Neural crest cell (in vitro differentiated cells): Measurements from ENCODE around the gene C1QTNF12. TPM values are rescaled to one million over a fixed set of nuclear protein-coding genes. Genes with fewer than 3 reads are reported as not detected.

ENCODE experiments used
- DNase-seq: peaks from one replicate; pipeline ENCODE4 v3.0.0; 2021; ENCODE audit warnings: low read depth, mixed read lengths, low spot score
- H3K27ac Mint-ChIP-seq: one replicate; pipeline ENCODE4 v1.8.0; 2021; ENCODE audit warnings: mild to moderate bottlenecking, mixed read lengths; ENCODE audit not compliant: unreplicated experiment
- H3K27me3 Mint-ChIP-seq: 2 replicates; pipeline ENCODE4 v1.8.0; 2021; ENCODE audit warnings: low read depth, mild to moderate bottlenecking, mixed read lengths
- H3K36me3 Mint-ChIP-seq: 2 replicates; pipeline ENCODE4 v1.8.0; 2021; ENCODE audit warnings: low read depth, mild to moderate bottlenecking, mixed read lengths
- H3K4me1 Mint-ChIP-seq: 2 replicates; pipeline ENCODE4 v1.8.0; 2021; ENCODE audit warnings: mixed read lengths
- H3K4me3 Mint-ChIP-seq: one replicate; pipeline ENCODE4 v1.8.0; 2021; ENCODE audit warnings: mild to moderate bottlenecking, mixed read lengths
- H3K9me3 Mint-ChIP-seq: 2 replicates; pipeline ENCODE4 v1.8.0; 2021; ENCODE audit warnings: mixed read lengths
- CTCF ChIP-seq: fragments of 200-600 bp; sonication (generic); conservative IDR thresholded peaks from 2 replicates; pipeline ENCODE4 v1.5.0; 2021; ENCODE audit warnings: antibody characterized with exemption, mild to moderate bottlenecking
- total RNA-seq: library from RNA; stranded (reverse); gene quantifications from 2 replicates; pipeline ENCODE4 v1.2.1, GENCODE V29; 2021

C1QTNF12 gene
- total RNA-seq, 1 donor from 2014 or later, result 0.79 TPM

- no peaks in the 10 kb centered on the region for H3K27me3 Mint-ChIP-seq
- DNase-seq, result no peak
- H3K9me3 Mint-ChIP-seq, result no peaks in the 10 kb centered on the region
- H3K4me1 Mint-ChIP-seq, result no peaks in the 10 kb centered on the region
- H3K27ac Mint-ChIP-seq, result no peak within 1 kb of the TSS
- H3K36me3 Mint-ChIP-seq, result no peaks in the 10 kb centered on the region
- no peak within 1 kb of the TSS for H3K4me3 Mint-ChIP-seq
- TF ChIP-seq CTCF, result no peak
Measured at GRCh38 chr1:1213345-1214265, 32.9 kb downstream of the C1QTNF12 start, which contains the start of gene TNFRSF4. Gene TNFRSF4 (minus strand): TSS chr1:1214153. CDS start chr1:1214127, 26 bp downstream.

GRCh38 chr1:1212780-1213344 lies 33.7 kb downstream of the C1QTNF12 start:
- no peaks in the 10 kb centered on the region for H3K9me3 Mint-ChIP-seq
- no peak for DNase-seq
- H3K36me3 Mint-ChIP-seq, result no peaks in the 10 kb centered on the region
- H3K27ac Mint-ChIP-seq, result no peak overlapping the region
- H3K4me1 Mint-ChIP-seq, result peaks cover 6% of the 10 kb centered on the region
- H3K27me3 Mint-ChIP-seq, result no peaks in the 10 kb centered on the region
- no peak overlapping the region for H3K4me3 Mint-ChIP-seq
- no peak for TF ChIP-seq CTCF

GRCh38 chr1:1211541-1212441 lies 34.7 kb downstream of the C1QTNF12 start:
- peaks cover 4% of the 10 kb centered on the region for H3K27me3 Mint-ChIP-seq
- H3K36me3 Mint-ChIP-seq, result no peaks in the 10 kb centered on the region
- DNase-seq, result no peak
- no peaks in the 10 kb centered on the region for H3K9me3 Mint-ChIP-seq
- peaks cover 7% of the 10 kb centered on the region for H3K4me1 Mint-ChIP-seq
- H3K27ac Mint-ChIP-seq, result no peak overlapping the region
- no peak overlapping the region for H3K4me3 Mint-ChIP-seq
- no peak for TF ChIP-seq CTCF

- no peak for DNase-seq
- no peak overlapping the region for H3K27ac Mint-ChIP-seq
- H3K4me3 Mint-ChIP-seq, result no peak overlapping the region
- H3K4me1 Mint-ChIP-seq, result peaks cover 7% of the 10 kb centered on the region
- TF ChIP-seq CTCF, result no peak
- H3K9me3 Mint-ChIP-seq, result no peaks in the 10 kb centered on the region
- no peaks in the 10 kb centered on the region for H3K36me3 Mint-ChIP-seq
- peaks cover 9% of the 10 kb centered on the region for H3K27me3 Mint-ChIP-seq
Measured at GRCh38 chr1:1210726-1211540, 35.6 kb downstream of the C1QTNF12 start.
